Activated CD4-positive, alpha-beta T cell treated with anti-CD3 and anti-CD28 coated beads, Interleukin-2, Interleukin-4, amounts not matched to agents 100 ng/mL and 50 ng/mL, durations not matched to agents 16 hours and 8 hours (primary cell): ENCODE data around the gene ZNF593OS.

Experiments used
- DNase-seq: peaks from one replicate; pipeline ENCODE4 v3.0.0-alpha.2; 2020; ENCODE audit warnings: low spot score

The ZNF593OS gene

GRCh38 chr1:26158908-26159742 is 12.5 kb downstream of the ZNF593OS start, which contains the start of gene FAM110D:
Gene FAM110D (plus strand): TSS chr1:26159079. CDS start chr1:26161292, 2,213 bp downstream.
- no peak for DNase-seq

GRCh38 chr1:26158271-26158907 is 13.2 kb downstream of the ZNF593OS start:
- no peak for DNase-seq

GRCh38 chr1:26156285-26157038 is 15.2 kb downstream of the ZNF593OS start:
- no peak for DNase-seq

- no peak for DNase-seq
Observed at GRCh38 chr1:26155370-26156284, 16.0 kb downstream of the ZNF593OS start.

- DNase-seq: no peak
Observed at GRCh38 chr1:26154750-26155149, 16.9 kb downstream of the ZNF593OS start.

- DNase-seq: no peak
Observed at GRCh38 chr1:26153966-26154532, 17.6 kb downstream of the ZNF593OS start.

- DNase-seq: no peak
Observed at GRCh38 chr1:26148887-26149286, 22.7 kb downstream of the ZNF593OS start.

- no peak for DNase-seq
Observed at GRCh38 chr1:26145960-26146294, 25.7 kb downstream of the ZNF593OS start.

GRCh38 chr1:26145041-26145959 is 26.3 kb downstream of the ZNF593OS start:
- DNase-seq: peak; percentile 74

- DNase-seq: no peak
Observed at GRCh38 chr1:26142159-26142558, 29.5 kb downstream of the ZNF593OS start.

- DNase-seq: no peak
Observed at GRCh38 chr1:26138974-26139558, 32.6 kb downstream of the ZNF593OS start.

- no peak for DNase-seq
Observed at GRCh38 chr1:26134466-26134865, 37.2 kb downstream of the ZNF593OS start.

GRCh38 chr1:26132834-26133167 is 38.8 kb downstream of the ZNF593OS start:
- DNase-seq: no peak

GRCh38 chr1:26132128-26132833 is 39.4 kb downstream of the ZNF593OS start:
- no peak for DNase-seq

GRCh38 chr1:26130695-26131094 is 40.9 kb downstream of the ZNF593OS start:
- no peak for DNase-seq

- no peak for DNase-seq
Observed at GRCh38 chr1:26129778-26130177, 41.9 kb downstream of the ZNF593OS start.

GRCh38 chr1:26127235-26128163 is 44.1 kb downstream of the ZNF593OS start:
- no peak for DNase-seq
